HepG2 (cell line): ENCODE data around the gene FSCN2. TPM values are rescaled to one million over a fixed set of nuclear protein-coding genes. Genes with fewer than 3 reads are reported as not detected.

ENCODE experiments used
- ERF ChIP-seq: IDR thresholded peaks from 2 replicates; pipeline ENCODE4 v1.6.1; 2018; ENCODE audit warnings: missing biosample characterization, missing genetic modification reagents
- MIER2 ChIP-seq: IDR thresholded peaks from 2 replicates; pipeline ENCODE4 v1.6.1; 2016; ENCODE audit warnings: missing biosample characterization, missing genetic modification reagents
- PAWR ChIP-seq: sonication (generic); formaldehyde crosslinking; IDR thresholded peaks from 2 replicates; pipeline ENCODE4 v1.4.0; 2020; ENCODE audit warnings: missing genetic modification reagents, mild to moderate bottlenecking, borderline replicate concordance
- ZBTB38 ChIP-seq: sonication (generic); formaldehyde crosslinking; IDR thresholded peaks from 2 replicates; pipeline ENCODE4 v1.5.1; 2020; ENCODE audit warnings: mild to moderate bottlenecking, missing genetic modification reagents
- ZKSCAN8 ChIP-seq: IDR thresholded peaks from 2 replicates; pipeline ENCODE4 v1.6.1; 2016; ENCODE audit warnings: borderline replicate concordance, missing genetic modification reagents, missing compliant biosample characterization
- ZNF446 ChIP-seq: sonication (generic); formaldehyde crosslinking; IDR thresholded peaks from 2 replicates; pipeline ENCODE4 v1.5.0; 2020; ENCODE audit warnings: mild to moderate bottlenecking, missing genetic modification reagents
- ZNF547 ChIP-seq: sonication (generic); formaldehyde crosslinking; IDR thresholded peaks from 2 replicates; pipeline ENCODE4 v1.5.1; 2020; ENCODE audit warnings: mild to moderate bottlenecking, missing genetic modification reagents
- ZNF768 ChIP-seq: sonication (generic); formaldehyde crosslinking; IDR thresholded peaks from 2 replicates; pipeline ENCODE4 v1.4.0; 2020; ENCODE audit warnings: missing genetic modification reagents
- ZSCAN31 ChIP-seq: sonication (generic); formaldehyde crosslinking; IDR thresholded peaks from 2 replicates; pipeline ENCODE4 v1.5.0; 2020; ENCODE audit warnings: low read depth, mild to moderate bottlenecking, missing genetic modification reagents
- polyA plus RNA-seq, 8 experiments: library from polyadenylated mRNA; depleted of rRNA in 3 of 8; stranded (reverse) in 7 of 8; unstranded in 1 of 8; fragments of >200 nt; fragmentation: Illumina TruSeq in 4 of 8; extraction: Trizol in 4 of 8; gene quantifications; 2 replicates each; pipeline versions ENCODE4 v1.2.1 to v1.2.3, GENCODE V29; 2011 to 2016; ENCODE audit warnings: low read depth in 4 of 8, missing spikeins in 1 of 8, mixed read lengths in 1 of 8; ENCODE audit not compliant: insufficient read depth in 1 of 8
- total RNA-seq, 5 experiments: library from RNA; depleted of rRNA; stranded (reverse); fragments of >200 nt; fragmentation: Illumina TruSeq; extraction: Trizol; gene quantifications; 2 replicates each; pipeline ENCODE4 v1.2.3, GENCODE V29; 2016; ENCODE audit warnings: low read depth in 1 of 5
- TF ChIP-seq, protein P1 (sequence below): IDR thresholded peaks from 2 replicates; pipeline ENCODE4 v1.6.1; 2016; ENCODE audit warnings: mild to moderate bottlenecking, missing biosample characterization, missing genetic modification reagents
- TF ChIP-seq, protein P2 (sequence below): sonication (generic); formaldehyde crosslinking; IDR thresholded peaks from 2 replicates; pipeline ENCODE4 v1.5.0; 2020; ENCODE audit warnings: mild to moderate bottlenecking, missing genetic modification reagents
- TF ChIP-seq, protein P3 (sequence below): sonication (generic); formaldehyde crosslinking; IDR thresholded peaks from 2 replicates; pipeline ENCODE4 v1.8.0; 2022; ENCODE audit warnings: mild to moderate bottlenecking, missing genetic modification reagents, moderate library complexity
- TF ChIP-seq, protein P4 (sequence below): sonication (generic); formaldehyde crosslinking; conservative IDR thresholded peaks from 2 replicates; pipeline ENCODE4 v1.8.0; 2022; ENCODE audit warnings: mild to moderate bottlenecking, moderate library complexity, missing genetic modification reagents
- TF ChIP-seq, protein P5 (sequence below): sonication (generic); formaldehyde crosslinking; IDR thresholded peaks from 2 replicates; pipeline ENCODE4 v1.4.0; 2020; ENCODE audit warnings: missing genetic modification reagents, borderline replicate concordance
- TF ChIP-seq, protein P6 (sequence below): sonication (generic); formaldehyde crosslinking; IDR thresholded peaks from 2 replicates; pipeline ENCODE4 v1.5.0; 2020; ENCODE audit warnings: mild to moderate bottlenecking, missing genetic modification reagents, borderline replicate concordance
- TF ChIP-seq, protein P7 (sequence below): sonication (generic); formaldehyde crosslinking; IDR thresholded peaks from 2 replicates; pipeline ENCODE4 v1.4.0; 2020; ENCODE audit warnings: mild to moderate bottlenecking, missing genetic modification reagents

Gene FSCN2
- total and polyA plus RNA-seq, 2 of the 13 experiments (the other 11 are each of a cell fraction or from before 2014, with no cell fraction given), result 0.09 TPM; not detected in 1

DNA sequence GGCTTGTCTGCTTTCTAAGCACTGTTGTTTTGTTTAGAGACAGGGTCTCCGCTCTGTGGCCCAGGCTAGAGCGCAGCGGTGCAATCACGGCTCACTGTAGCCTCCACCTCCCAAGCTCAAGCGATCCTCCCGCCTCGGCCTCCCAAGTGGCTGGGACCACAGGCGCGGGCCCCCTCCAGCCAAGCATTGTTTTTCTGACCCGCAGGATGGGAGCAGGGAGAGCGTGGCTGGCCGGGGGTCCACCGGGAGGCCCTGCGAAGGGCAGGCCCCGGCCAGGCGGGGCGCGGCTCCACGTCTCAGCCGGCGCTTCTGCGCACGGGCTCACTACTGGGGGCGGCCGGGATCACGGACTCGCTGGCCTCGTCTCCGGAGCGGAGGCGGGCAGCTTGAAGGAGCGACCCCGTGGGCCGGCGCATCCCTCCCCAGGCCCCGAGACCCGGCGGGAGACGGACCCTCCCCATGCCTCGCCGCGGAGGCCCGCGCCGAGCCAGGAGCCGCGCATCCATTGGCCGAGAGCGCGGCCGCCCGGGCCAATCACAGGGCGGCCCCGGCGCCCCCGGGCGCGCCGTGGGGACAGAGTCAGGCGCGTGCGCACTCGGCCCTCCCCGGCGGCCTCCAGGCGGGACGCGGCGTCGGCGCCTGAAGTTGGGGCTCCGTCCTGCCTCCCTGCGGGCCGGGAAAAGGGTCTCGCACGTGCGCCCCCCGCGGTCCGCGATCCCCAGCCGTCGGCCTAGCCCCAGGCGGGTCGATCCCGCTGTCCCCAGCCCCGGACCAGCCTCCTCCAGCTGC is 40.5 kb upstream of the FSCN2 start (continued):
- TF ChIP-seq ZKSCAN8 (CRISPR knock-in tag), result no peak
- TF ChIP-seq, protein P1, sequence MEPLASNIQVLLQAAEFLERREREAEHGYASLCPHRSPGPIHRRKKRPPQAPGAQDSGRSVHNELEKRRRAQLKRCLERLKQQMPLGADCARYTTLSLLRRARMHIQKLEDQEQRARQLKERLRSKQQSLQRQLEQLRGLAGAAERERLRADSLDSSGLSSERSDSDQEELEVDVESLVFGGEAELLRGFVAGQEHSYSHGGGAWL (CRISPR knock-in tag), result peak; percentile 91
- peak; percentile 75; the same call in 1 of the 2 replicates for TF ChIP-seq ZSCAN31 (CRISPR knock-in tag)
- TF ChIP-seq, protein P2, sequence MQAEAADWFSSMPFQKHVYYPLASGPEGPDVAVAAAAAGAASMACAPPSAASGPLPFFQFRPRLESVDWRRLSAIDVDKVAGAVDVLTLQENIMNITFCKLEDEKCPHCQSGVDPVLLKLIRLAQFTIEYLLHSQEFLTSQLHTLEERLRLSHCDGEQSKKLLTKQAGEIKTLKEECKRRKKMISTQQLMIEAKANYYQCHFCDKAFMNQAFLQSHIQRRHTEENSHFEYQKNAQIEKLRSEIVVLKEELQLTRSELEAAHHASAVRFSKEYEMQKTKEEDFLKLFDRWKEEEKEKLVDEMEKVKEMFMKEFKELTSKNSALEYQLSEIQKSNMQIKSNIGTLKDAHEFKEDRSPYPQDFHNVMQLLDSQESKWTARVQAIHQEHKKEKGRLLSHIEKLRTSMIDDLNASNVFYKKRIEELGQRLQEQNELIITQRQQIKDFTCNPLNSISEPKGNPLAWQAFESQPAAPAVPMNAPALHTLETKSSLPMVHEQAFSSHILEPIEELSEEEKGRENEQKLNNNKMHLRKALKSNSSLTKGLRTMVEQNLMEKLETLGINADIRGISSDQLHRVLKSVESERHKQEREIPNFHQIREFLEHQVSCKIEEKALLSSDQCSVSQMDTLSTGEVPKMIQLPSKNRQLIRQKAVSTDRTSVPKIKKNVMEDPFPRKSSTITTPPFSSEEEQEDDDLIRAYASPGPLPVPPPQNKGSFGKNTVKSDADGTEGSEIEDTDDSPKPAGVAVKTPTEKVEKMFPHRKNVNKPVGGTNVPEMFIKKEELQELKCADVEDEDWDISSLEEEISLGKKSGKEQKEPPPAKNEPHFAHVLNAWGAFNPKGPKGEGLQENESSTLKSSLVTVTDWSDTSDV (CRISPR knock-in tag), result peak; percentile 78
- TF ChIP-seq, protein P3, sequence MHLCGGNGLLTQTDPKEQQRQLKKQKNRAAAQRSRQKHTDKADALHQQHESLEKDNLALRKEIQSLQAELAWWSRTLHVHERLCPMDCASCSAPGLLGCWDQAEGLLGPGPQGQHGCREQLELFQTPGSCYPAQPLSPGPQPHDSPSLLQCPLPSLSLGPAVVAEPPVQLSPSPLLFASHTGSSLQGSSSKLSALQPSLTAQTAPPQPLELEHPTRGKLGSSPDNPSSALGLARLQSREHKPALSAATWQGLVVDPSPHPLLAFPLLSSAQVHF (CRISPR knock-in tag), result no peak
- TF ChIP-seq, protein P4, sequence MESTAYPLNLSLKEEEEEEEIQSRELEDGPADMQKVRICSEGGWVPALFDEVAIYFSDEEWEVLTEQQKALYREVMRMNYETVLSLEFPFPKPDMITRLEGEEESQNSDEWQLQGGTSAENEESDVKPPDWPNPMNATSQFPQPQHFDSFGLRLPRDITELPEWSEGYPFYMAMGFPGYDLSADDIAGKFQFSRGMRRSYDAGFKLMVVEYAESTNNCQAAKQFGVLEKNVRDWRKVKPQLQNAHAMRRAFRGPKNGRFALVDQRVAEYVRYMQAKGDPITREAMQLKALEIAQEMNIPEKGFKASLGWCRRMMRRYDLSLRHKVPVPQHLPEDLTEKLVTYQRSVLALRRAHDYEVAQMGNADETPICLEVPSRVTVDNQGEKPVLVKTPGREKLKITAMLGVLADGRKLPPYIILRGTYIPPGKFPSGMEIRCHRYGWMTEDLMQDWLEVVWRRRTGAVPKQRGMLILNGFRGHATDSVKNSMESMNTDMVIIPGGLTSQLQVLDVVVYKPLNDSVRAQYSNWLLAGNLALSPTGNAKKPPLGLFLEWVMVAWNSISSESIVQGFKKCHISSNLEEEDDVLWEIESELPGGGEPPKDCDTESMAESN (CRISPR knock-in tag), result peak; percentile 43; the same call in 1 of the 2 replicates
- TF ChIP-seq ZNF547 (CRISPR knock-in tag), result peak; percentile 95; the same call in 1 of the 2 replicates
- TF ChIP-seq, protein P5, sequence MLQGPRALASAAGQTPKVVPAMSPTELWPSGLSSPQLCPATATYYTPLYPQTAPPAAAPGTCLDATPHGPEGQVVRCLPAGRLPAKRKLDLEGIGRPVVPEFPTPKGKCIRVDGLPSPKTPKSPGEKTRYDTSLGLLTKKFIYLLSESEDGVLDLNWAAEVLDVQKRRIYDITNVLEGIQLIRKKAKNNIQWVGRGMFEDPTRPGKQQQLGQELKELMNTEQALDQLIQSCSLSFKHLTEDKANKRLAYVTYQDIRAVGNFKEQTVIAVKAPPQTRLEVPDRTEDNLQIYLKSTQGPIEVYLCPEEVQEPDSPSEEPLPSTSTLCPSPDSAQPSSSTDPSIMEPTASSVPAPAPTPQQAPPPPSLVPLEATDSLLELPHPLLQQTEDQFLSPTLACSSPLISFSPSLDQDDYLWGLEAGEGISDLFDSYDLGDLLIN, result 0 out of 2 replicates have a peak, but pooled peaks have one; percentile 47
- TF ChIP-seq ZNF446 (CRISPR knock-in tag), result no peak; the same call in none of the 2 replicates
- TF ChIP-seq, protein P6, sequence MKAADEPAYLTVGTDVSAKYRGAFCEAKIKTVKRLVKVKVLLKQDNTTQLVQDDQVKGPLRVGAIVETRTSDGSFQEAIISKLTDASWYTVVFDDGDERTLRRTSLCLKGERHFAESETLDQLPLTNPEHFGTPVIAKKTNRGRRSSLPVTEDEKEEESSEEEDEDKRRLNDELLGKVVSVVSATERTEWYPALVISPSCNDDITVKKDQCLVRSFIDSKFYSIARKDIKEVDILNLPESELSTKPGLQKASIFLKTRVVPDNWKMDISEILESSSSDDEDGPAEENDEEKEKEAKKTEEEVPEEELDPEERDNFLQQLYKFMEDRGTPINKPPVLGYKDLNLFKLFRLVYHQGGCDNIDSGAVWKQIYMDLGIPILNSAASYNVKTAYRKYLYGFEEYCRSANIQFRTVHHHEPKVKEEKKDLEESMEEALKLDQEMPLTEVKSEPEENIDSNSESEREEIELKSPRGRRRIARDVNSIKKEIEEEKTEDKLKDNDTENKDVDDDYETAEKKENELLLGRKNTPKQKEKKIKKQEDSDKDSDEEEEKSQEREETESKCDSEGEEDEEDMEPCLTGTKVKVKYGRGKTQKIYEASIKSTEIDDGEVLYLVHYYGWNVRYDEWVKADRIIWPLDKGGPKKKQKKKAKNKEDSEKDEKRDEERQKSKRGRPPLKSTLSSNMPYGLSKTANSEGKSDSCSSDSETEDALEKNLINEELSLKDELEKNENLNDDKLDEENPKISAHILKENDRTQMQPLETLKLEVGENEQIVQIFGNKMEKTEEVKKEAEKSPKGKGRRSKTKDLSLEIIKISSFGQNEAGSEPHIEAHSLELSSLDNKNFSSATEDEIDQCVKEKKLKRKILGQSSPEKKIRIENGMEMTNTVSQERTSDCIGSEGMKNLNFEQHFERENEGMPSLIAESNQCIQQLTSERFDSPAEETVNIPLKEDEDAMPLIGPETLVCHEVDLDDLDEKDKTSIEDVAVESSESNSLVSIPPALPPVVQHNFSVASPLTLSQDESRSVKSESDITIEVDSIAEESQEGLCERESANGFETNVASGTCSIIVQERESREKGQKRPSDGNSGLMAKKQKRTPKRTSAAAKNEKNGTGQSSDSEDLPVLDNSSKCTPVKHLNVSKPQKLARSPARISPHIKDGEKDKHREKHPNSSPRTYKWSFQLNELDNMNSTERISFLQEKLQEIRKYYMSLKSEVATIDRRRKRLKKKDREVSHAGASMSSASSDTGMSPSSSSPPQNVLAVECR, result peak; percentile 56; the same call in 1 of the 2 replicates
- TF ChIP-seq, protein P7, sequence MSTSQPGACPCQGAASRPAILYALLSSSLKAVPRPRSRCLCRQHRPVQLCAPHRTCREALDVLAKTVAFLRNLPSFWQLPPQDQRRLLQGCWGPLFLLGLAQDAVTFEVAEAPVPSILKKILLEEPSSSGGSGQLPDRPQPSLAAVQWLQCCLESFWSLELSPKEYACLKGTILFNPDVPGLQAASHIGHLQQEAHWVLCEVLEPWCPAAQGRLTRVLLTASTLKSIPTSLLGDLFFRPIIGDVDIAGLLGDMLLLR (CRISPR knock-in tag), result peak; percentile 91
- peak; percentile 47; the same call in 1 of the 2 replicates for TF ChIP-seq ZBTB38
- peak; percentile 68 for TF ChIP-seq ERF
- peak; percentile 69 for TF ChIP-seq ZNF768 (CRISPR knock-in tag)
- TF ChIP-seq MIER2 (CRISPR knock-in tag), result no peak
- 0 out of 2 replicates have a peak, but pooled peaks have one; percentile 52 for TF ChIP-seq PAWR
